ENCODE data around the gene PRR13. TPM values are rescaled to one million over a fixed set of nuclear protein-coding genes. Genes with fewer than 3 reads are reported as not detected.
A peak's percentile ranks its signal among the peaks of the same experiment; 100 is the strongest.
"Not testable (repeated sequence)": the region's sequence is repeated elsewhere in the genome, so short reads cannot be mapped to it uniquely, and the experiment has no call there.

The PRR13 gene
- 227 TPM for polyA plus RNA-seq (2012; ENCODE audit: missing spikeins)

GRCh38 chr12:53441040-53441833, at the start of gene PRR13:
PRR13 (plus strand) TSS chr12:53441734; CDS start chr12:53442715, 981 bp downstream.
- TF ChIP-seq POLR2A (IDR thresholded peaks at IDR 0.05; ENCODE audit: low read depth, low read length), result peak; percentile 99
- TF ChIP-seq POLR2AphosphoS5 (IDR thresholded peaks at IDR 0.05; ENCODE audit: low read depth, low read length), result peak; percentile 99
- peak; percentile 89 for TF ChIP-seq TAF1 (IDR thresholded peaks at IDR 0.05; ENCODE audit: borderline replicate concordance, low read depth, low read length)
- DNase-seq (ENCODE audit: insufficient read length) (peak; percentile 91), FAIRE-seq (peak; percentile 91)

GRCh38 chr12:53399896-53400295, 41.6 kb upstream of the PRR13 start:
- no peak for FAIRE-seq
- TF ChIP-seq POLR2AphosphoS5 (IDR thresholded peaks at IDR 0.05; ENCODE audit: low read depth, low read length) (no peak), TAF1 (IDR thresholded peaks at IDR 0.05; ENCODE audit: borderline replicate concordance, low read depth, low read length) (no peak), POLR2A (IDR thresholded peaks at IDR 0.05; ENCODE audit: low read depth, low read length) (no peak)
- DNase-seq (ENCODE audit: insufficient read length), result no peak

- DNase-seq (ENCODE audit: insufficient read length); FAIRE-seq: not testable (repeated sequence)
Observed at GRCh38 chr12:53402351-53402750, 39.2 kb upstream of the PRR13 start.

GRCh38 chr12:53402871-53403270, 38.7 kb upstream of the PRR13 start:
- no peak for FAIRE-seq

GRCh38 chr12:53410951-53411350, 30.6 kb upstream of the PRR13 start:
- no peak for TF ChIP-seq POLR2A (IDR thresholded peaks at IDR 0.05; ENCODE audit: low read depth, low read length)
- TF ChIP-seq POLR2AphosphoS5 (IDR thresholded peaks at IDR 0.05; ENCODE audit: low read depth, low read length), result no peak
- TF ChIP-seq TAF1 (IDR thresholded peaks at IDR 0.05; ENCODE audit: borderline replicate concordance, low read depth, low read length), result no peak
- DNase-seq (ENCODE audit: insufficient read length) (no peak), FAIRE-seq (no peak)

More at GRCh38 chr12:53402871-53403270, 38.7 kb upstream of the PRR13 start:
- no peak for DNase-seq (ENCODE audit: insufficient read length)
- TF ChIP-seq POLR2AphosphoS5 (IDR thresholded peaks at IDR 0.05; ENCODE audit: low read depth, low read length) (no peak), POLR2A (IDR thresholded peaks at IDR 0.05; ENCODE audit: low read depth, low read length) (no peak), TAF1 (IDR thresholded peaks at IDR 0.05; ENCODE audit: borderline replicate concordance, low read depth, low read length) (no peak)

GRCh38 chr12:53413485-53414204, 27.9 kb upstream of the PRR13 start:
- TF ChIP-seq POLR2AphosphoS5 (IDR thresholded peaks at IDR 0.05; ENCODE audit: low read depth, low read length) (no peak), TAF1 (IDR thresholded peaks at IDR 0.05; ENCODE audit: borderline replicate concordance, low read depth, low read length) (no peak), POLR2A (IDR thresholded peaks at IDR 0.05; ENCODE audit: low read depth, low read length) (no peak)
- no peak for FAIRE-seq
- DNase-seq (ENCODE audit: insufficient read length), result no peak

GRCh38 chr12:53414756-53415417, 26.6 kb upstream of the PRR13 start:
- FAIRE-seq, result no peak
- TF ChIP-seq POLR2A (IDR thresholded peaks at IDR 0.05; ENCODE audit: low read depth, low read length), result no peak
- TF ChIP-seq POLR2AphosphoS5 (IDR thresholded peaks at IDR 0.05; ENCODE audit: low read depth, low read length), result no peak
- no peak for TF ChIP-seq TAF1 (IDR thresholded peaks at IDR 0.05; ENCODE audit: borderline replicate concordance, low read depth, low read length)
- no peak for DNase-seq (ENCODE audit: insufficient read length)

- not testable (repeated sequence) for FAIRE-seq; DNase-seq (ENCODE audit: insufficient read length)
Observed at GRCh38 chr12:53415752-53416389, 25.7 kb upstream of the PRR13 start.

GRCh38 chr12:53417291-53417816, 24.2 kb upstream of the PRR13 start:
- not testable (repeated sequence) for FAIRE-seq; DNase-seq (ENCODE audit: insufficient read length)

- FAIRE-seq (no peak), DNase-seq (ENCODE audit: insufficient read length) (no peak)
- TF ChIP-seq POLR2A (IDR thresholded peaks at IDR 0.05; ENCODE audit: low read depth, low read length) (no peak), POLR2AphosphoS5 (IDR thresholded peaks at IDR 0.05; ENCODE audit: low read depth, low read length) (no peak), TAF1 (IDR thresholded peaks at IDR 0.05; ENCODE audit: borderline replicate concordance, low read depth, low read length) (no peak)
Observed at GRCh38 chr12:53418221-53418620, 23.3 kb upstream of the PRR13 start.

- DNase-seq (ENCODE audit: insufficient read length), result no peak
- no peak for FAIRE-seq
- TF ChIP-seq TAF1 (IDR thresholded peaks at IDR 0.05; ENCODE audit: borderline replicate concordance, low read depth, low read length) (no peak), POLR2AphosphoS5 (IDR thresholded peaks at IDR 0.05; ENCODE audit: low read depth, low read length) (no peak), POLR2A (IDR thresholded peaks at IDR 0.05; ENCODE audit: low read depth, low read length) (no peak)
Observed at GRCh38 chr12:53419756-53420155, 21.8 kb upstream of the PRR13 start.

- FAIRE-seq; DNase-seq (ENCODE audit: insufficient read length): not testable (repeated sequence)
Observed at GRCh38 chr12:53422247-53422646, 19.3 kb upstream of the PRR13 start.
